AG04449 (cell line): ENCODE results near the gene SNX5.

Source experiments
- CTCF ChIA-PET: fragments of 350-600 bp; formaldehyde crosslinking; extraction: SDS; loops from one replicate; lab custom pipeline; 2021; ENCODE audit warnings: antibody characterized with exemption; lab: Yijun Ruan, JAX
- POLR2A ChIA-PET: fragments of 400-600, 350-600 bp; formaldehyde crosslinking; extraction: SDS; loops from one replicate; lab custom pipeline; 2020; ENCODE audit warnings: antibody characterized with exemption, inconsistent platforms; lab: Yijun Ruan, JAX
- DNase-seq: peaks from one replicate; pipeline ENCODE4 v3.0.0-alpha.2; 2010; ENCODE audit warnings: low read depth, low spot score
- H3K4me3 ChIP-seq: 2 replicates; pipeline ENCODE4 v1.5.1; 2011; ENCODE audit warnings: low read depth, mild to moderate bottlenecking, control low read depth, low read length
- CTCF ChIP-seq: IDR thresholded peaks from one replicate; pipeline ENCODE4 v1.5.1; 2011; ENCODE audit warnings: mild to moderate bottlenecking, moderate library complexity, low read length, control low read depth, inconsistent platforms; ENCODE audit not compliant: insufficient read depth; ENCODE audit errors: missing control alignments

SNX5 gene

GRCh38 chr20:17909869-17910321, 58.7 kb downstream of the SNX5 start:
- TF ChIP-seq CTCF = no peak
- no peak overlapping the region for H3K4me3 ChIP-seq
- no peak for DNase-seq
- ChIA-PET POLR2A (interaction anchor here (1.7 kb wide), 1 partner anchor 228 kb away, joined by 9 read pairs; the partner anchor contains the start of gene RRBP1), CTCF (interaction anchor here (0.8 to 4.7 kb wide), 8 partner anchors 9 to 261 kb away, joined by 3 to 36 read pairs (median 4); partner anchors contain the start of gene RRBP1)

- ChIA-PET CTCF (interaction anchor here (1.0 to 2.2 kb wide), 7 partner anchors 8 to 286 kb away, joined by 3 to 10 read pairs (median 4); partner anchors contain the start of gene RRBP1), POLR2A (no interaction called here)
- no peak overlapping the region for H3K4me3 ChIP-seq
- no peak for DNase-seq
- TF ChIP-seq CTCF = no peak
These were observed 63.0 kb downstream of the SNX5 start for GRCh38 chr20:17905544-17905943.

GRCh38 chr20:17904027-17904426, 64.6 kb downstream of the SNX5 start:
- ChIA-PET CTCF (interaction anchor here (1.2 to 2.4 kb wide), 4 partner anchors 9 to 284 kb away, joined by 3 to 7 read pairs (median 4); no protein-coding TSS in a partner anchor), POLR2A (interaction anchor here (1.6 kb wide), 1 partner anchor 222 kb away, joined by 6 read pairs; the partner anchor contains the start of gene RRBP1)
- no peak for DNase-seq
- TF ChIP-seq CTCF = no peak
- no peak overlapping the region for H3K4me3 ChIP-seq

GRCh38 chr20:17902531-17903083, 66.0 kb downstream of the SNX5 start:
- H3K4me3 ChIP-seq = no peak overlapping the region
- TF ChIP-seq CTCF = no peak
- POLR2A ChIA-PET = interaction anchor here (1.2 kb wide), 1 partner anchor 333 kb away, joined by 4 read pairs; the partner anchor contains the start of gene DSTN
- no peak for DNase-seq
- CTCF ChIA-PET = interaction anchor here (0.7 to 5.1 kb wide), 10 partner anchors 9 to 398 kb away, joined by 3 to 36 read pairs (median 6); partner anchors contain the start of gene RRBP1

GRCh38 chr20:17901971-17902370, 66.6 kb downstream of the SNX5 start:
- no peak for TF ChIP-seq CTCF
- H3K4me3 ChIP-seq = no peak overlapping the region
- ChIA-PET POLR2A (interaction anchor here (1.2 kb wide), 1 partner anchor 332 kb away, joined by 4 read pairs; the partner anchor contains the start of gene DSTN), CTCF (interaction anchor here (0.7 to 5.1 kb wide), 7 partner anchors 10 to 234 kb away, joined by 3 to 36 read pairs (median 5); partner anchors contain the start of gene RRBP1)
- DNase-seq = no peak

DNA sequence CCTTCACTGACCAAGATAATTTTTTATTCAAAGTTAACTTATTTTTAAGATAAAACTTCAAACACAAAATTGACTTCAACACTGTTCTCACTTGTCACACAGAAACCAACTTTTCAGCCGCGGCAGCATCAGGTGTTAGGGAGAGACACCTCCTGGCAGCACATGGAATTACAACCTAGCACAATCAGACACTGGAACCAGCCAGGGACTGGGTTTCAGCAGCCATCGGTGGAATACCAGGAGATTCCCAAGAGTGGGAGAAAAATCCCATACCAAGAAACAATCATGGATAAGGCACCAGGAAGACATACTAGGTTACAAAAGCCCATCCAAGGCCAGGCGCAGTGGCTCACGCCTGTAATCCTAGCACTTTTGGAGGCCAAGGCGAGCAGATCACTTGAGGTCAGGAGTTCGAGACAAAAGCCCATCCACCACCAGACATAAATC, 70.0 kb downstream of the SNX5 start:
- no peak overlapping the region for H3K4me3 ChIP-seq
- POLR2A ChIA-PET = no interaction called here
- no peak for DNase-seq
- CTCF ChIA-PET = interaction anchor here (0.7 to 6.7 kb wide), 51 partner anchors 8 to 394 kb away, joined by 3 to 140 read pairs (median 4); partner anchors contain the start of gene RRBP1
- TF ChIP-seq CTCF = peak; percentile 88
